NB4 (cell line): ENCODE data around the gene PAQR8.

Source experiments
- DNase-seq: peaks from one replicate; pipeline ENCODE4 v3.0.0; 2010; ENCODE audit warnings: low read depth
- H3K4me3 ChIP-seq: one replicate; pipeline ENCODE4 v1.5.1; 2011; ENCODE audit warnings: mild to moderate bottlenecking, low read depth, low read length, moderate library complexity
- CTCF ChIP-seq: IDR thresholded peaks from one replicate; pipeline ENCODE4 v1.5.1; 2012; ENCODE audit warnings: low read depth, low read length
- MYC ChIP-seq: IDR thresholded peaks from 2 replicates; pipeline ENCODE4 v1.6.1; 2011; ENCODE audit warnings: low read depth, low read length
- POLR2A ChIP-seq: IDR thresholded peaks from 2 replicates; pipeline ENCODE4 v1.6.1; 2011; ENCODE audit warnings: mild to moderate bottlenecking; ENCODE audit not compliant: insufficient read length; ENCODE audit errors: extremely low read depth
- TF ChIP-seq, protein P1 (sequence below): IDR thresholded peaks from 2 replicates; pipeline ENCODE4 v1.6.1; 2011; ENCODE audit warnings: low read depth, low read length

PAQR8 gene

DNA sequence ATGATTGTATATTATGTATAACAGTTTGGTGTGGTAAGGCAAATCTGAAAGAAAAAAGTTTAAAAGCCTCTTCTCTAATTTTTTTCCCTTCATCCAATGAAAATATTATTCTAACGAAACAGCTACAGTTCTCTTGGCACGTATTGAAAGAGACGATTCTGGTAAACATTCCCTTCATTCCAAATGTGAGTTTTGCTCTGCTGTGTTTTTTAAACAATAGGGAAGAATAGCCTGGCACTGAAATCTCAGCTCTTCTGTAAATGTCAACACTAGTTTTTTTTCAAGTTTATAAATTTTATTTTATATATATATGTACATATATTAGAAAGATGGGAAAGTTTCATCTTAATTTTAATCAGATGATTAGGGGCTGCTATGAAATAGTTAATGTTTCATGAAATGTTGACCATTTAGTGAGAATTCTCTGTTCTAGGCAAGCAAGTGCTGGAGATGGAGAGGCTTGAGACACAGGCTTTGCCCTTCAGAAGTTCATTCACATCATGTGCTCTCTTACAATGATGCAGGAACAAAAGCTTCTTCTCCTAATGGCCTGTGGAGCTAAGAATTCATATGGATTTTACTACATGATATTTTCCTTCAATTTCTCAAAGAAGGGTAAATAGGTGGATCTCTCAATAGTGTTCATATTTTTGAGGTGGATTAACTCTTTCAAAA, 4.1 kb downstream of the PAQR8 start:
- no peak for DNase-seq
- no peak overlapping the region for H3K4me3 ChIP-seq
- TF ChIP-seq CTCF: no peak
- TF ChIP-seq POLR2A: no peak
- TF ChIP-seq MYC: no peak
- TF ChIP-seq, protein P1, sequence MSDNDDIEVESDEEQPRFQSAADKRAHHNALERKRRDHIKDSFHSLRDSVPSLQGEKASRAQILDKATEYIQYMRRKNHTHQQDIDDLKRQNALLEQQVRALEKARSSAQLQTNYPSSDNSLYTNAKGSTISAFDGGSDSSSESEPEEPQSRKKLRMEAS: no peak

GRCh38 chr6:52368002-52368401, 6.1 kb downstream of the PAQR8 start:
- DNase-seq: no peak
- H3K4me3 ChIP-seq: no peak overlapping the region
- TF ChIP-seq CTCF: no peak
- TF ChIP-seq POLR2A: no peak
- TF ChIP-seq, protein P1: no peak
- TF ChIP-seq MYC: no peak

GRCh38 chr6:52369234-52369633, 7.3 kb downstream of the PAQR8 start:
- H3K4me3 ChIP-seq: no peak overlapping the region

DNA sequence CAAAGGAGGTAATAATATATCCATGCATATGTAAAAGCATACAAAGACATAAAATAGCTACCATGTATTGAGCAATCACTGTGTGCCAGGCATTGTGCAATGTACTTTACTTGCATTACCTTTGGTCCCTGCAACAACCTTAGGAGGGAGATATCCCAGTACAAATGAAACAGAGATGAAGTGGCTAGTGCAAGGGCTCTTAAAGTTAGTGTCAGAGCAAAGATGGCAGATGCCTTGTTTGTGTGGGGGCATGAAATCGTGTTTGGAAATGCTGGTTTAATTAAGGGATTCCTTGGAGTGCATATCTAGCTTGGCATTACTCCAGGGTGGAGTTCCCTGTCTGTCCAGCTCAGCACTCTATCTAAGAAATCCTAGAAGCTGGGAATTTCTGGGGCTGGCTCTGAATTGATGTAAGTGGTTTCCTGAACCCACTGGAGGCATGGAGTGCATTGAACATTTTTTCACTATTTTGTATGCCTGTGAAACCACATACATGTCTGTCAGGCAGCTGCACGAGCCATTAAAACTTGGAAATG, 9.8 kb downstream of the PAQR8 start:
- no peak for TF ChIP-seq CTCF
- TF ChIP-seq MYC: no peak
- DNase-seq: no peak

More at GRCh38 chr6:52369234-52369633, 7.3 kb downstream of the PAQR8 start:
- TF ChIP-seq CTCF (no peak), POLR2A (no peak), MYC (no peak)
- TF ChIP-seq, protein P1: no peak
- no peak for DNase-seq

DNA sequence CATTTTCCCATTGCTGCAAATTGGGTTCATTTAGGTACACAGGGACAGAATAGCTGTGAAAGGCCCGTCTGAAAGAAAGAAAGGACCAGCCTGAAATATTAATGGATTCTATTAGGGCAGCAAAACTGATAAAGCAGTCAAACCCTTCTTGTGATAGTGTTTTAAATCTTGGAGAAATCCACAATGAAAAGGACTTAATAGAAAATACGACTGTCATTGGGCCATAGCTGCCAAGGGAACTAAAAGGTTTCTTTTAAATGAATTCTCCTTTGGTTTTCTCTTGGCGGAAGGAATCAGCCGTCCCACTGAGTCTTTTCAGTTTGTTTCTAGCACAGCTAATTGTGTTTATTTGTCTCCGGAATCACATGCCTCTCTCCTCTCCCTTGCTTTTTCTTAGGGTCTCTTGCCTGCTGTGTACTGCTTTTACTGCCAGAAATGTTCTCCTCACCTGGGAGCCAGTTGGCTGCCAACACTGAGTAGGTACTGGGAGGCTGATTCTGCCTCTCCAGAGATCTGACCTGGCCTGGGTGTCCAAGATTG, 11.3 kb downstream of the PAQR8 start:
- no peak for DNase-seq
- TF ChIP-seq MYC: no peak
- TF ChIP-seq, protein P1: no peak
- no peak for TF ChIP-seq CTCF
- TF ChIP-seq POLR2A: no peak
- no peak overlapping the region for H3K4me3 ChIP-seq

More for the DNA sequence above, 9.8 kb downstream of the PAQR8 start:
- H3K4me3 ChIP-seq: no peak overlapping the region

DNA sequence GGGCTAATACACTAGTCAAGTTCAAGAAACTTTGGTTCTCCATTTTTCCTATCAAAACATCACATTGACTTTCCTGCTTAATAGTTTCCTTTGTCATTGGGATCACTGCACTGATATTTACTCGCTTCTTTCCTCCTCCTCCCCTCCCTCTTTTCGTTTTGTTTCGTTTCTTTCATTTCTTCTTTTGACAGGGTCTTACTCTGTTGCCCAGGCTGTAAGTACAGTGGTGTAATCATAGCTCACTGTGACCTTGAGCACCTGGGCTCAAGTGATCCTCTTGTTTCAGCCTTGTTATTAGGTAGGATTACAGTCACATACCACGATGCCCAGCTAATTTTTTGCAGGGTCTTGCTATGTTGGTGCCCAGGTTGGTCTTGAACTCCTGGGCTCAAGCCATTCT, 12.3 kb downstream of the PAQR8 start:
- no peak for DNase-seq
- TF ChIP-seq POLR2A: no peak
- TF ChIP-seq, protein P1: no peak
- no peak for TF ChIP-seq MYC
- no peak for TF ChIP-seq CTCF
- H3K4me3 ChIP-seq: no peak overlapping the region
